Mammary epithelial cell (primary cell): ENCODE data around the gene MYMX.
A peak's percentile ranks its signal among the peaks of the same experiment; 100 is the strongest.

ENCODE experiments used
- CTCF ChIP-seq, 2 donors: IDR thresholded peaks in 1 of 2; conservative IDR thresholded peaks in 1 of 2; 2 replicates each; pipeline ENCODE4 v1.5.1; 2011 to 2012; ENCODE audit warnings: inconsistent platforms in 2 of 2, low read length in 2 of 2, mild to moderate bottlenecking in 2 of 2, control low read depth in 1 of 2, low read depth in 1 of 2; ENCODE audit not compliant: insufficient read depth in 1 of 2; ENCODE audit errors: extremely low read depth in 1 of 2
- EZH2 ChIP-seq: IDR thresholded peaks from 2 replicates; pipeline ENCODE4 v1.6.1; 2012; ENCODE audit warnings: low read length, inconsistent platforms, borderline replicate concordance

GRCh38 chr6:44253307-44254101 lies 36.8 kb downstream of the MYMX start:
- peak; percentile 38 to 56 for TF ChIP-seq CTCF (conservative IDR thresholded peaks at IDR 0.05 in 1 of 2, IDR thresholded peaks at IDR 0.05 in 1 of 2; ENCODE audit: extremely low read depth in 1 of 2, insufficient read depth in 1 of 2, low read depth in 1 of 2, low read length in 2 of 2)
- no peak for TF ChIP-seq EZH2
